ENCODE results near the gene CDC42BPG. TPM values are rescaled to one million over a fixed set of nuclear protein-coding genes. Genes with fewer than 3 reads are reported as not detected.

Gene CDC42BPG
- total and polyA plus RNA-seq, 10 of the 15 experiments (the other 5 are each of a cell fraction or from before 2014, with no cell fraction given): 0.02 to 1.3 (median 0.09) TPM; not detected in 1

GRCh38 chr11:64810271-64810890, 34.1 kb downstream of the CDC42BPG start, which contains the start of gene MEN1 (continued):
- peak; percentile 44; the same call in 1 of the 2 replicates for TF ChIP-seq CHD2 (IDR thresholded peaks at IDR 0.05; ENCODE audit: borderline replicate concordance, low read depth, low read length)
- 0 out of 2 replicates have a peak, but pooled peaks have one; percentile 52 for TF ChIP-seq ZNF207 (IDR thresholded peaks at IDR 0.05; ENCODE audit: borderline replicate concordance)
- TF ChIP-seq ELK1 (IDR thresholded peaks at IDR 0.05; ENCODE audit: low read depth, low read length): 0 out of 2 replicates have a peak, but pooled peaks have one; percentile 47
- TF ChIP-seq RCOR1 (conservative IDR thresholded peaks at IDR 0.05; ENCODE audit: low read depth, low read length): no peak
- no peak for TF ChIP-seq SREBF2 (IDR thresholded peaks at IDR 0.05; ENCODE audit: low read length)
- 0 out of 2 replicates have a peak, but pooled peaks have one; percentile 19 for TF ChIP-seq POLR2AphosphoS2 (IDR thresholded peaks at IDR 0.05; ENCODE audit: low read depth, low read length)
- 0 out of 2 replicates have a peak, but pooled peaks have one; percentile 9 for TF ChIP-seq GATAD2B (conservative IDR thresholded peaks at IDR 0.05; ENCODE audit: low read depth)
- TF ChIP-seq POLR2AphosphoS5 (IDR thresholded peaks at IDR 0.05; ENCODE audit: low read length): peak; percentile 43; the same call in 1 of the 2 replicates
- peak; percentile 36; the same call in 1 of the 2 replicates for TF ChIP-seq MXI1 (IDR thresholded peaks at IDR 0.05; ENCODE audit: low read depth, low read length)
- TF ChIP-seq HCFC1 (IDR thresholded peaks at IDR 0.05; ENCODE audit: low read length): peak; percentile 83
- TF ChIP-seq IKZF2 (IDR thresholded peaks at IDR 0.05): peak; percentile 44 to 62; a peak in 3 of 4 replicates
- peak; percentile 47; the same call in 1 of the 2 replicates for TF ChIP-seq CBFB (IDR thresholded peaks at IDR 0.05; ENCODE audit: low read depth)
- TF ChIP-seq HDAC2 (IDR thresholded peaks at IDR 0.05): no peak
- peak; percentile 80; the same call in 1 of the 2 replicates for TF ChIP-seq GABPA (IDR thresholded peaks at IDR 0.05; ENCODE audit: low read depth)
- no peak for TF ChIP-seq ZNF274 (IDR thresholded peaks at IDR 0.05; ENCODE audit: insufficient read depth, insufficient read length)
